Liver (tissue), 9 donors: ENCODE results near the gene PGAP1. TPM values are rescaled to one million over a fixed set of nuclear protein-coding genes. Genes with fewer than 3 reads are reported as not detected.

Experiments
- DNase-seq: peaks from one replicate; pipeline ENCODE4 v3.0.0-alpha.2; 2017; ENCODE audit warnings: low spot score
- H3K27ac ChIP-seq, 2 donors: one replicate each; pipeline ENCODE4 v1.7.0; 2013; ENCODE audit warnings: inconsistent platforms in 2 of 2, low read length in 2 of 2, control low read depth in 1 of 2, low read depth in 1 of 2, mild to moderate bottlenecking in 1 of 2
- H3K27me3 ChIP-seq, 4 donors: one replicate each; pipeline versions ENCODE4 v1.6.1 to v1.7.0; 2013; ENCODE audit warnings: low read length in 3 of 4, inconsistent platforms in 1 of 4, mild to moderate bottlenecking in 1 of 4, moderate library complexity in 1 of 4; ENCODE audit not compliant: control insufficient read depth in 4 of 4, insufficient read depth in 4 of 4
- H3K36me3 ChIP-seq, 4 donors: one replicate each; pipeline versions ENCODE4 v1.6.1 to v1.7.0; 2013; ENCODE audit warnings: low read length in 3 of 4, mild to moderate bottlenecking in 3 of 4, low read depth in 1 of 4, moderate library complexity in 1 of 4; ENCODE audit not compliant: control insufficient read depth in 4 of 4, insufficient read depth in 3 of 4
- H3K4me1 ChIP-seq, 4 donors: one replicate each; pipeline versions ENCODE4 v1.6.1 to v1.7.0; 2013; ENCODE audit warnings: low read length in 3 of 4, mild to moderate bottlenecking in 3 of 4, moderate library complexity in 1 of 4; ENCODE audit not compliant: control insufficient read depth in 4 of 4, insufficient read depth in 4 of 4
- H3K4me3 ChIP-seq, 3 donors: one replicate each; pipeline versions ENCODE4 v1.6.1 to v1.7.0; 2013; ENCODE audit warnings: low read length in 3 of 3, control low read depth in 1 of 3, low read depth in 1 of 3, mild to moderate bottlenecking in 1 of 3
- H3K9ac ChIP-seq, 2 donors: one replicate each; pipeline ENCODE4 v1.7.0; 2013; ENCODE audit warnings: low read length in 2 of 2, mild to moderate bottlenecking in 2 of 2, moderate library complexity in 2 of 2, control low read depth in 1 of 2, low read depth in 1 of 2
- H3K9me3 ChIP-seq, 4 donors: one replicate each; pipeline versions ENCODE4 v1.6.1 to v1.7.0; 2013; ENCODE audit warnings: low read length in 3 of 4; ENCODE audit not compliant: control insufficient read depth in 4 of 4
- FOXA1 ChIP-seq: IDR thresholded peaks from 2 replicates; pipeline ENCODE4 v1.6.1; 2016; ENCODE audit warnings: antibody characterized with exemption
- FOXA2 ChIP-seq: IDR thresholded peaks from 2 replicates; pipeline ENCODE4 v1.6.1; 2016; ENCODE audit warnings: antibody characterized with exemption
- GABPA ChIP-seq, 2 donors: IDR thresholded peaks in 1 of 2; conservative IDR thresholded peaks in 1 of 2; 2 replicates each; pipeline ENCODE4 v1.6.1; 2016; ENCODE audit warnings: antibody characterized with exemption in 2 of 2, mild to moderate bottlenecking in 1 of 2, moderate library complexity in 1 of 2
- HNF4A ChIP-seq, 2 donors: conservative IDR thresholded peaks; 2 replicates each; pipeline ENCODE4 v1.6.1; 2016; ENCODE audit warnings: antibody characterized with exemption in 2 of 2, mild to moderate bottlenecking in 2 of 2
- HNF4G ChIP-seq: IDR thresholded peaks from 2 replicates; pipeline ENCODE4 v1.6.1; 2016; ENCODE audit warnings: antibody characterized with exemption
- JUND ChIP-seq, 2 donors: IDR thresholded peaks; 2 replicates each; pipeline ENCODE4 v1.6.1; 2016; ENCODE audit warnings: antibody characterized with exemption in 2 of 2
- NR2F2 ChIP-seq: IDR thresholded peaks from 2 replicates; pipeline ENCODE4 v1.6.1; 2016; ENCODE audit warnings: antibody characterized with exemption
- RAD21 ChIP-seq, 2 donors: IDR thresholded peaks; 2 replicates each; pipeline ENCODE4 v1.6.1; 2016; ENCODE audit warnings: antibody characterized with exemption in 2 of 2, mild to moderate bottlenecking in 2 of 2
- RXRA ChIP-seq, 2 donors: IDR thresholded peaks; 2 replicates each; pipeline ENCODE4 v1.6.1; 2017 to 2018; ENCODE audit warnings: antibody characterized with exemption in 2 of 2, mild to moderate bottlenecking in 1 of 2
- TAF1 ChIP-seq: conservative IDR thresholded peaks from 2 replicates; pipeline ENCODE4 v1.6.1; 2016; ENCODE audit warnings: antibody characterized with exemption, mild to moderate bottlenecking
- YY1 ChIP-seq: IDR thresholded peaks from 2 replicates; pipeline ENCODE4 v1.6.1; 2016; ENCODE audit warnings: antibody characterized with exemption, mild to moderate bottlenecking
- WGBS: extraction: QIAGEN DNeasy Blood & Tissue Kit; methylation state at CpG from one replicate; pipeline ENCODE4 v1.1.7; 2013; 5-methylcytosine and 5-hydroxymethylcytosine counted together
- polyA plus RNA-seq, 2 donors: library from polyadenylated mRNA; stranded (reverse) in 1 of 2; unstranded in 1 of 2; fragments of 200-250 nt in 1 of 2; fragments of >200 nt in 1 of 2; fragmentation: Nextera tagmentation in 1 of 2; extraction: Ambion mirVana in 1 of 2; gene quantifications; one replicate each; pipeline versions ENCODE4 v1.2.1 to v1.2.3, GENCODE V29; 2013 to 2015
- total RNA-seq, 2 donors: library from RNA; depleted of rRNA; stranded (reverse); fragments of >200 nt; gene quantifications; one replicate each; pipeline ENCODE4 v1.2.3, GENCODE V29; 2014
- TF ChIP-seq, protein P1 (sequence below): IDR thresholded peaks from 2 replicates; pipeline ENCODE4 v1.6.1; 2016; ENCODE audit warnings: antibody characterized with exemption
- TF ChIP-seq, protein P2 (sequence below): fragments of 150-350 bp; IDR thresholded peaks from 2 replicates; pipeline ENCODE4 v1.5.1; 2017; ENCODE audit warnings: improper control_type of control experiment, low read depth, low read length; ENCODE audit not compliant: missing input control
- TF ChIP-seq, protein P3 (sequence below): IDR thresholded peaks from 2 replicates; pipeline ENCODE4 v1.6.1; 2016; ENCODE audit warnings: antibody characterized with exemption
- TF ChIP-seq, protein P4 (sequence below): IDR thresholded peaks from 2 replicates; pipeline ENCODE4 v1.6.1; 2016; ENCODE audit warnings: antibody characterized with exemption
- TF ChIP-seq, protein P5 (sequence below): IDR thresholded peaks from 2 replicates; pipeline ENCODE4 v1.6.1; 2016; ENCODE audit warnings: antibody characterized with exemption, mild to moderate bottlenecking
- donor health status: healthy.
- donor health status: healthy.
- donor health status: healthy.
- donor health status: healthy.
- donor health status: healthy.

Gene PGAP1
- total and polyA plus RNA-seq, 4 donors: 0.54 to 5.8 (median 2.3) TPM

DNA sequence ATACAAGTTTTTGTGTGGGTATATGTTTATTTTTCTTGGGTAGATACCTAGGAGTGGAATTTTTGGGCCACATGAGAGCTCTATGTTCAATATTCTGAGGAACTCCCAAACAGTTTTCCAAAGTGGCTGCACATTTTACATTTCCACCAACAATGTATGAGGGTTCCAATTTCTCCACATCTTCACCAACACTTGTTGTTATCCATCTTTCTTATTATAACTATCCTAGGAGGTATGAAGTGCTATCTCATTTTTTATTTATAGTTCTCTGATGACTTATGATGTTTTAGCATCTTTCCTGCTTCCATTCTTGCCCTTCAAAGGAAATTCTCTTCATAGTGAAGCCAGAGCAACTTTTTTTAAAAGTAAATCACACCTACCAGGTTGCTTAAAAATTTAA is 8.7 kb downstream of the PGAP1 start (continued):
- TF ChIP-seq, protein P1, sequence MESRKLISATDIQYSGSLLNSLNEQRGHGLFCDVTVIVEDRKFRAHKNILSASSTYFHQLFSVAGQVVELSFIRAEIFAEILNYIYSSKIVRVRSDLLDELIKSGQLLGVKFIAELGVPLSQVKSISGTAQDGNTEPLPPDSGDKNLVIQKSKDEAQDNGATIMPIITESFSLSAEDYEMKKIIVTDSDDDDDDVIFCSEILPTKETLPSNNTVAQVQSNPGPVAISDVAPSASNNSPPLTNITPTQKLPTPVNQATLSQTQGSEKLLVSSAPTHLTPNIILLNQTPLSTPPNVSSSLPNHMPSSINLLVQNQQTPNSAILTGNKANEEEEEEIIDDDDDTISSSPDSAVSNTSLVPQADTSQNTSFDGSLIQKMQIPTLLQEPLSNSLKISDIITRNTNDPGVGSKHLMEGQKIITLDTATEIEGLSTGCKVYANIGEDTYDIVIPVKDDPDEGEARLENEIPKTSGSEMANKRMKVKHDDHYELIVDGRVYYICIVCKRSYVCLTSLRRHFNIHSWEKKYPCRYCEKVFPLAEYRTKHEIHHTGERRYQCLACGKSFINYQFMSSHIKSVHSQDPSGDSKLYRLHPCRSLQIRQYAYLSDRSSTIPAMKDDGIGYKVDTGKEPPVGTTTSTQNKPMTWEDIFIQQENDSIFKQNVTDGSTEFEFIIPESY: no peak

DNA sequence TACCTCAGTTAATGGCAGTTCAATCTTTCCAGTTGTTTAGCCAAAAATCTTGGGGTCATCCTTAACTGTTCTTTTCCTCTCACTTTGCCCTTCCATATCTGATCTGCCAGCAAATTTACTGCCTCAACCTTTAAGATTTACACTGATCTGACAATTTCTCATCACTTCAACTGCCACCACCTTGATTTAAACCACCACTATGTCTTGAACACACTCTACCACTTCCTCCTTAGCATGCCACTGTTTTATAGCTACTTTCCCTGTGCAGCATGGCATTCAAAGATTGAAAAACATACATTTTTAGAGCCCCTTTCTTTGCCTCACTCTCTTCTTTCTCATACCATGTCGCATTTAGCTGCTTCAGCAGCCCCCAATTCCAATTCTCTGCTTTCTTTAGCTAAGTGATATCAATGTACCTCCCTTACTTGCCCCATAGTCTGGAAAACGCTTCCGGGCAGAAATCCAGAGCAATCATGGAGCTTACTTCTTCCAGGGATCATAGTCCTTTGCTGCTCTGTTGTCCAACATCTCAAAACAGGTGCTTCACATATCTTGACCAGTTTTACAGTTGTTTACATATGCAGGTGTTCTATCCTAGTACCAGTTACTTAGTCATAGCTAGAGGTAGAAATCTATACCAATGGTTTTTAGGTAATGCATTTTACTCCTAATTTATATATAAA is 10.9 kb downstream of the PGAP1 start:
- no peak overlapping the region for H3K4me3 ChIP-seq
- H3K27ac ChIP-seq: no peak overlapping the region
- no peak for DNase-seq
- H3K27me3 ChIP-seq: no peaks in the 10 kb centered on the region
- no peaks in the 10 kb centered on the region for H3K4me1 ChIP-seq
- peaks cover 0 to 5% (median 2%) of the 10 kb centered on the region in 4 donors for H3K36me3 ChIP-seq
- WGBS: 92% methylated on average over 3 of the region's 3 CpGs
- TF ChIP-seq, protein P2, sequence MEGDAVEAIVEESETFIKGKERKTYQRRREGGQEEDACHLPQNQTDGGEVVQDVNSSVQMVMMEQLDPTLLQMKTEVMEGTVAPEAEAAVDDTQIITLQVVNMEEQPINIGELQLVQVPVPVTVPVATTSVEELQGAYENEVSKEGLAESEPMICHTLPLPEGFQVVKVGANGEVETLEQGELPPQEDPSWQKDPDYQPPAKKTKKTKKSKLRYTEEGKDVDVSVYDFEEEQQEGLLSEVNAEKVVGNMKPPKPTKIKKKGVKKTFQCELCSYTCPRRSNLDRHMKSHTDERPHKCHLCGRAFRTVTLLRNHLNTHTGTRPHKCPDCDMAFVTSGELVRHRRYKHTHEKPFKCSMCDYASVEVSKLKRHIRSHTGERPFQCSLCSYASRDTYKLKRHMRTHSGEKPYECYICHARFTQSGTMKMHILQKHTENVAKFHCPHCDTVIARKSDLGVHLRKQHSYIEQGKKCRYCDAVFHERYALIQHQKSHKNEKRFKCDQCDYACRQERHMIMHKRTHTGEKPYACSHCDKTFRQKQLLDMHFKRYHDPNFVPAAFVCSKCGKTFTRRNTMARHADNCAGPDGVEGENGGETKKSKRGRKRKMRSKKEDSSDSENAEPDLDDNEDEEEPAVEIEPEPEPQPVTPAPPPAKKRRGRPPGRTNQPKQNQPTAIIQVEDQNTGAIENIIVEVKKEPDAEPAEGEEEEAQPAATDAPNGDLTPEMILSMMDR: no peak
- TF ChIP-seq YY1 (no peak), JUND (IDR thresholded peaks at IDR 0.05) (no peak), FOXA2 (no peak), RAD21 (IDR thresholded peaks at IDR 0.05) (no peak), NR2F2 (no peak), HNF4A (conservative IDR thresholded peaks at IDR 0.05) (no peak), GABPA (IDR thresholded peaks at IDR 0.05 in 1 of 2, conservative IDR thresholded peaks at IDR 0.05 in 1 of 2) (no peak), RXRA (IDR thresholded peaks at IDR 0.05) (no peak), TAF1 (no peak), FOXA1 (no peak), HNF4G (no peak)
- TF ChIP-seq, protein P3, sequence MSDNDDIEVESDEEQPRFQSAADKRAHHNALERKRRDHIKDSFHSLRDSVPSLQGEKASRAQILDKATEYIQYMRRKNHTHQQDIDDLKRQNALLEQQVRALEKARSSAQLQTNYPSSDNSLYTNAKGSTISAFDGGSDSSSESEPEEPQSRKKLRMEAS: no peak
- TF ChIP-seq, protein P1: no peak
- TF ChIP-seq, protein P4, sequence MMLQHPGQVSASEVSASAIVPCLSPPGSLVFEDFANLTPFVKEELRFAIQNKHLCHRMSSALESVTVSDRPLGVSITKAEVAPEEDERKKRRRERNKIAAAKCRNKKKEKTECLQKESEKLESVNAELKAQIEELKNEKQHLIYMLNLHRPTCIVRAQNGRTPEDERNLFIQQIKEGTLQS: no peak
- TF ChIP-seq, protein P5, sequence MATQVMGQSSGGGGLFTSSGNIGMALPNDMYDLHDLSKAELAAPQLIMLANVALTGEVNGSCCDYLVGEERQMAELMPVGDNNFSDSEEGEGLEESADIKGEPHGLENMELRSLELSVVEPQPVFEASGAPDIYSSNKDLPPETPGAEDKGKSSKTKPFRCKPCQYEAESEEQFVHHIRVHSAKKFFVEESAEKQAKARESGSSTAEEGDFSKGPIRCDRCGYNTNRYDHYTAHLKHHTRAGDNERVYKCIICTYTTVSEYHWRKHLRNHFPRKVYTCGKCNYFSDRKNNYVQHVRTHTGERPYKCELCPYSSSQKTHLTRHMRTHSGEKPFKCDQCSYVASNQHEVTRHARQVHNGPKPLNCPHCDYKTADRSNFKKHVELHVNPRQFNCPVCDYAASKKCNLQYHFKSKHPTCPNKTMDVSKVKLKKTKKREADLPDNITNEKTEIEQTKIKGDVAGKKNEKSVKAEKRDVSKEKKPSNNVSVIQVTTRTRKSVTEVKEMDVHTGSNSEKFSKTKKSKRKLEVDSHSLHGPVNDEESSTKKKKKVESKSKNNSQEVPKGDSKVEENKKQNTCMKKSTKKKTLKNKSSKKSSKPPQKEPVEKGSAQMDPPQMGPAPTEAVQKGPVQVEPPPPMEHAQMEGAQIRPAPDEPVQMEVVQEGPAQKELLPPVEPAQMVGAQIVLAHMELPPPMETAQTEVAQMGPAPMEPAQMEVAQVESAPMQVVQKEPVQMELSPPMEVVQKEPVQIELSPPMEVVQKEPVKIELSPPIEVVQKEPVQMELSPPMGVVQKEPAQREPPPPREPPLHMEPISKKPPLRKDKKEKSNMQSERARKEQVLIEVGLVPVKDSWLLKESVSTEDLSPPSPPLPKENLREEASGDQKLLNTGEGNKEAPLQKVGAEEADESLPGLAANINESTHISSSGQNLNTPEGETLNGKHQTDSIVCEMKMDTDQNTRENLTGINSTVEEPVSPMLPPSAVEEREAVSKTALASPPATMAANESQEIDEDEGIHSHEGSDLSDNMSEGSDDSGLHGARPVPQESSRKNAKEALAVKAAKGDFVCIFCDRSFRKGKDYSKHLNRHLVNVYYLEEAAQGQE: no peak
- no peak overlapping the region for H3K9ac ChIP-seq
- H3K9me3 ChIP-seq: no peaks in the 10 kb centered on the region
